NCI-H774 (cell line): ENCODE measurements around the gene NFKBIB.

Experiments
- DNase-seq: peaks from one replicate; lab custom pipeline; 2025; lab: John Stamatoyannopoulos, UW

Gene NFKBIB

GRCh38 chr19:38904581-38905539 is 5.1 kb downstream of the NFKBIB start:
- DNase-seq: no peak

- DNase-seq: no peak
Measured at GRCh38 chr19:38905620-38906019, 5.9 kb downstream of the NFKBIB start.

- DNase-seq: no peak
Measured at GRCh38 chr19:38907227-38907626, 7.5 kb downstream of the NFKBIB start.

GRCh38 chr19:38907670-38908069 is 7.9 kb downstream of the NFKBIB start:
- DNase-seq: no peak

GRCh38 chr19:38908911-38909310 is 9.1 kb downstream of the NFKBIB start:
- no peak for DNase-seq

- no peak for DNase-seq
Measured at GRCh38 chr19:38910488-38910887, 10.7 kb downstream of the NFKBIB start.

GRCh38 chr19:38911388-38912001 is 11.7 kb downstream of the NFKBIB start:
- DNase-seq: no peak

GRCh38 chr19:38912600-38913514 is 13.1 kb downstream of the NFKBIB start:
- DNase-seq: no peak

- DNase-seq: no peak
Measured at GRCh38 chr19:38913958-38914357, 14.2 kb downstream of the NFKBIB start.

GRCh38 chr19:38915329-38916321 is 15.9 kb downstream of the NFKBIB start:
- no peak for DNase-seq

- no peak for DNase-seq
Measured at GRCh38 chr19:38917516-38917915, 17.7 kb downstream of the NFKBIB start.

- DNase-seq: no peak
Measured at GRCh38 chr19:38917921-38918491, 18.2 kb downstream of the NFKBIB start.

GRCh38 chr19:38918526-38918925 is 18.8 kb downstream of the NFKBIB start:
- DNase-seq: no peak

GRCh38 chr19:38919837-38920601 is 20.2 kb downstream of the NFKBIB start:
- DNase-seq: no peak

- DNase-seq: no peak
Measured at GRCh38 chr19:38920602-38921419, 21.0 kb downstream of the NFKBIB start.

- DNase-seq: no peak
Measured at GRCh38 chr19:38921420-38922274, 21.9 kb downstream of the NFKBIB start.

GRCh38 chr19:38922482-38922881 is 22.7 kb downstream of the NFKBIB start:
- no peak for DNase-seq

GRCh38 chr19:38924388-38924787 is 24.6 kb downstream of the NFKBIB start:
- DNase-seq: no peak
